Mesendoderm (in vitro differentiated cells): ENCODE results near the gene BRCA2.

Source experiments
- DNase-seq: peaks from one replicate; pipeline ENCODE4 v3.0.0; 2013
- H2AK5ac ChIP-seq: 2 replicates; pipeline ENCODE4 v1.6.1; 2013; ENCODE audit warnings: low read length, inconsistent platforms
- H2BK120ac ChIP-seq: 2 replicates; pipeline ENCODE4 v1.6.1; 2013; ENCODE audit warnings: low read depth, mild to moderate bottlenecking, low read length, moderate library complexity, mixed read lengths
- H2BK15ac ChIP-seq: replicated peaks from 2 replicates; pipeline ENCODE4 v1.6.1; 2013; ENCODE audit warnings: low read depth, mild to moderate bottlenecking, moderate library complexity
- H2BK5ac ChIP-seq: 2 replicates; pipeline ENCODE4 v1.6.1; 2013; ENCODE audit warnings: low read length, inconsistent platforms
- H3K18ac ChIP-seq: 2 replicates; pipeline ENCODE4 v1.6.1; 2013; ENCODE audit warnings: mild to moderate bottlenecking, low read length, mixed read lengths
- H3K23ac ChIP-seq: one replicate; pipeline ENCODE4 v1.6.1; 2013; ENCODE audit warnings: low read length
- H3K27ac ChIP-seq: 2 replicates; pipeline ENCODE4 v1.5.1; 2013; ENCODE audit warnings: low read depth, mild to moderate bottlenecking, inconsistent platforms, low read length, moderate library complexity
- H3K27me3 ChIP-seq: 2 replicates; pipeline ENCODE4 v1.6.1; 2013; ENCODE audit warnings: low read length, control low read depth, mild to moderate bottlenecking, inconsistent platforms; ENCODE audit not compliant: insufficient read depth, poor library complexity
- H3K36me3 ChIP-seq: 2 replicates; pipeline ENCODE4 v1.6.1; 2013; ENCODE audit warnings: low read length, inconsistent platforms; ENCODE audit not compliant: control insufficient read depth, insufficient read depth
- H3K4ac ChIP-seq: one replicate; pipeline ENCODE4 v1.6.1; 2013; ENCODE audit warnings: low read depth, mild to moderate bottlenecking, low read length, moderate library complexity
- H3K4me1 ChIP-seq: 2 replicates; pipeline ENCODE4 v1.6.1; 2013; ENCODE audit warnings: low read depth, low read length, inconsistent platforms; ENCODE audit not compliant: control insufficient read depth
- H3K4me2 ChIP-seq: 2 replicates; pipeline ENCODE4 v1.6.1; 2013; ENCODE audit warnings: low read length
- H3K4me3 ChIP-seq: 2 replicates; pipeline ENCODE4 v1.5.1; 2013; ENCODE audit warnings: mild to moderate bottlenecking, low read length
- H3K56ac ChIP-seq: one replicate; pipeline ENCODE4 v1.6.1; 2013; ENCODE audit warnings: low read length
- H3K79me1 ChIP-seq: 2 replicates; pipeline ENCODE4 v1.6.1; 2013; ENCODE audit warnings: low read length, inconsistent platforms
- H3K79me2 ChIP-seq: 2 replicates; pipeline ENCODE4 v1.6.1; 2013; ENCODE audit warnings: mild to moderate bottlenecking, low read length; ENCODE audit not compliant: control insufficient read depth, insufficient read depth
- H3K9ac ChIP-seq: 2 replicates; pipeline ENCODE4 v1.6.1; 2013; ENCODE audit warnings: low read length, inconsistent platforms
- H4K5ac ChIP-seq: one replicate; pipeline ENCODE4 v1.6.1; 2013; ENCODE audit warnings: low read length
- H4K8ac ChIP-seq: one replicate; pipeline ENCODE4 v1.6.1; 2013; ENCODE audit warnings: low read depth, mild to moderate bottlenecking, control low read depth, low read length, moderate library complexity
- WGBS: extraction: QIAGEN DNeasy Blood & Tissue Kit; methylation state at CpG from one replicate; pipeline ENCODE4 v1.1.7; 2013; ENCODE audit warnings: low lambda C conversion rate, missing lambda C conversion rate; ENCODE audit not compliant: insufficient coverage; ENCODE audit errors: extremely low coverage; 5-methylcytosine and 5-hydroxymethylcytosine counted together

The BRCA2 gene

DNA sequence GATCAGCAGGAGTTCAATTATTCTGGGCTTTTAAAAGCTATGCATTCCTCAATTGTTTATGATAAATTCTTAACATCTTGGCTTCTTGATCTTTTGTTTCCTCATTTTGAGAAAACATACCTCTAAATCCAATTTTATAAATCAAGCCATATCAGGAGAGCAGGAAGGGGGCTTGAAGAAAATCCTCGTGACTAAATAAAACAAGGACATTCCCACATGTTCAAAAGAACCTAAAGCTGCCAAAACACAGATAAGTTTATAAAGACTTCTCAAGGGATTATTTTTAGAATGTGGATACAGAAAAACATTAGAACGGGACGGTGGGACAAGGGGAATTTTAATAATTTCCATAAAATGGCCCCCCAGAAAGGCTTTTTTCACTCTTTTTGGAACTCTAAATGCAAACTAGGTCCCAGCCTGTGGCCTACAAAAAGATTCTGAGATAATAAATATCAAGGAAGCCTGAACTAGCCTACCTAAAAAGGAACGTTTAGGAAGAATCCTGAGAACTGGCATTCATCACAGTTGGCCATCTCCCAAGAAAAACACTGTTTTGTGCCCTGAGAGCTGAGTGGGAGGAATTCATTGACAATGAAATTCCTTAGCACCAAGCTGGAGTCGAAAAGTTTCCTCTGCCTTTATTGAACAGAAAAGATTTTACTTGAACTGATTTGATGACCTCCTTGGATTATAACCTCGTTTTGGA is 30.2 kb upstream of the BRCA2 start:
- Histone ChIP-seq H2BK15ac (no peak overlapping the region), H3K4me3 (no peak overlapping the region), H2AK5ac (no peak overlapping the region), H3K36me3 (no peaks in the 10 kb centered on the region), H3K79me2 (no peaks in the 10 kb centered on the region), H3K27ac (no peak overlapping the region), H3K4ac (no peak overlapping the region), H4K5ac (no peak overlapping the region), H3K23ac (no peak overlapping the region), H3K18ac (no peak overlapping the region), H3K4me1 (no peaks in the 10 kb centered on the region), H4K8ac (no peak overlapping the region), H3K27me3 (no peaks in the 10 kb centered on the region), H2BK5ac (no peak overlapping the region), H3K56ac (no peak overlapping the region), H3K4me2 (no peak overlapping the region), H2BK120ac (no peak overlapping the region), H3K79me1 (no peaks in the 10 kb centered on the region), H3K9ac (no peak overlapping the region)
- DNase-seq: peak; percentile 9
- WGBS: no CpG with 5 or more reads among the region's 6 CpGs

DNA sequence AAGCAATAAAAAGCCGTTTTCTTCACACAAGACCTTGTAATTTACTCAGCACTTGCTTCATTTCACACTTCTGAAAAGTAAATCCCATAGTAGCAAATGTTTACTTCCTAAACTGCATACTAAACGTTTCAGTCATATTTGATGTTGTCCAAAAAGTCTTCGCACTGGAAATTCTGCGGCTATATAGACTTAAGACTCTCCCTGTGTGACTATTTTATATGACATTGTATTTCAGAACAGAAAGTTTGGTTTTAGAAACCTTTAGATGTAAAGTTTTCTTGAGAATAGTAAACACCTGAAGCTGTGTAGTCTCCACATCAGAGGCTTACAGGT is 29.7 kb upstream of the BRCA2 start:
- H3K36me3 ChIP-seq: no peaks in the 10 kb centered on the region
- H3K27me3 ChIP-seq: no peaks in the 10 kb centered on the region
- H3K4me3 ChIP-seq: no peak overlapping the region
- DNase-seq: no peak
- H2BK5ac ChIP-seq: no peak overlapping the region
- no peak overlapping the region for H3K4ac ChIP-seq
- H4K8ac ChIP-seq: no peak overlapping the region
- no peak overlapping the region for H3K9ac ChIP-seq
- H3K79me2 ChIP-seq: no peaks in the 10 kb centered on the region
- no peak overlapping the region for H3K18ac ChIP-seq
- no CpG with 5 or more reads among the region's 4 CpGs for WGBS
- H3K4me1 ChIP-seq: no peaks in the 10 kb centered on the region
- H4K5ac ChIP-seq: no peak overlapping the region
- no peak overlapping the region for H3K23ac ChIP-seq
- no peak overlapping the region for H2BK120ac ChIP-seq
- H3K79me1 ChIP-seq: no peaks in the 10 kb centered on the region
- H3K27ac ChIP-seq: no peak overlapping the region
- H3K56ac ChIP-seq: no peak overlapping the region
- H2AK5ac ChIP-seq: no peak overlapping the region
- no peak overlapping the region for H3K4me2 ChIP-seq
- H2BK15ac ChIP-seq: no peak overlapping the region

DNA sequence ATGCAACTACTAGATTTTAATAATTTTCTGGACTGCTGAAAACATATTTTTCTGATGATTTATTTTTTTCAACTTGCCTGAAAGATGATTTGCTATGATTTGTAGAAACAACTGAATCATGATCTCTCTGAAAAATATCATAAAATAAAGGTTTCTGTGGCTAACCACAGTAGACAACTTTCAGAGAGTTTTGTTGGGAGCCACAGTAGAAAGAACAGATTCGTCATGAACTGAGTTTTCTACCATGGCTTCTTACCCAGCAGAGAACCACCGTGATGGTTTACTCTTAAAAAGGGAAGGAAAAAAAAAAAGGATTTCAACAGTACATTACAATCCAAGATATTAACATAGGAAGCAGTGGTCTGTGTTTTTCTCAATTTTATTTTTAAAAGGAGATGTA is 18.1 kb upstream of the BRCA2 start:
- no peak overlapping the region for H3K4ac ChIP-seq
- no peak overlapping the region for H2AK5ac ChIP-seq
- H2BK15ac ChIP-seq: no peak overlapping the region
- H3K18ac ChIP-seq: no peak overlapping the region
- no CpG with 5 or more reads among the region's 2 CpGs for WGBS
- H3K9ac ChIP-seq: no peak overlapping the region
- H2BK5ac ChIP-seq: no peak overlapping the region
- H3K4me3 ChIP-seq: no peak overlapping the region
- H3K36me3 ChIP-seq: no peaks in the 10 kb centered on the region
- no peaks in the 10 kb centered on the region for H3K27me3 ChIP-seq
- H3K4me1 ChIP-seq: no peaks in the 10 kb centered on the region
- H3K23ac ChIP-seq: no peak overlapping the region
- no peaks in the 10 kb centered on the region for H3K79me2 ChIP-seq
- no peak overlapping the region for H4K5ac ChIP-seq
- H2BK120ac ChIP-seq: no peak overlapping the region
- no peak overlapping the region for H3K27ac ChIP-seq
- no peaks in the 10 kb centered on the region for H3K79me1 ChIP-seq
- no peak overlapping the region for H3K56ac ChIP-seq
- DNase-seq: no peak
- H4K8ac ChIP-seq: no peak overlapping the region
- no peak overlapping the region for H3K4me2 ChIP-seq

- Histone ChIP-seq H3K23ac (no peak overlapping the region), H2AK5ac (no peak overlapping the region), H3K4ac (no peak overlapping the region), H2BK15ac (no peak overlapping the region), H3K4me1 (no peaks in the 10 kb centered on the region), H3K56ac (no peak overlapping the region), H2BK120ac (no peak overlapping the region), H3K79me1 (no peaks in the 10 kb centered on the region), H3K79me2 (no peaks in the 10 kb centered on the region), H4K5ac (no peak overlapping the region), H4K8ac (no peak overlapping the region), H3K4me2 (no peak overlapping the region), H3K27me3 (no peaks in the 10 kb centered on the region), H3K36me3 (no peaks in the 10 kb centered on the region), H3K27ac (no peak overlapping the region), H3K4me3 (no peak overlapping the region), H3K18ac (no peak overlapping the region), H3K9ac (no peak overlapping the region), H2BK5ac (no peak overlapping the region)
- WGBS: no CpG with 5 or more reads among the region's 6 CpGs
- no peak for DNase-seq
Observed at GRCh38 chr13:32298695-32299094, 16.6 kb upstream of the BRCA2 start.

GRCh38 chr13:32299893-32300292 is 15.4 kb upstream of the BRCA2 start:
- no peak overlapping the region for H3K18ac ChIP-seq
- no peak overlapping the region for H3K23ac ChIP-seq
- H3K9ac ChIP-seq: no peak overlapping the region
- no peaks in the 10 kb centered on the region for H3K36me3 ChIP-seq
- H3K27ac ChIP-seq: no peak overlapping the region
- H3K79me1 ChIP-seq: no peaks in the 10 kb centered on the region
- H2BK5ac ChIP-seq: no peak overlapping the region
- WGBS: no CpG with 5 or more reads among the region's 4 CpGs
- H3K4me3 ChIP-seq: no peak overlapping the region
- no peak overlapping the region for H3K4me2 ChIP-seq
- H4K8ac ChIP-seq: no peak overlapping the region
- H3K4ac ChIP-seq: no peak overlapping the region
- DNase-seq: peak; percentile 49
- no peak overlapping the region for H2AK5ac ChIP-seq
- no peaks in the 10 kb centered on the region for H3K79me2 ChIP-seq
- no peak overlapping the region for H4K5ac ChIP-seq
- no peak overlapping the region for H2BK15ac ChIP-seq
- H3K56ac ChIP-seq: no peak overlapping the region
- no peaks in the 10 kb centered on the region for H3K4me1 ChIP-seq
- no peaks in the 10 kb centered on the region for H3K27me3 ChIP-seq
- H2BK120ac ChIP-seq: no peak overlapping the region

- Histone ChIP-seq H2BK5ac (no peak overlapping the region), H3K56ac (no peak overlapping the region), H3K23ac (no peak overlapping the region), H4K5ac (no peak overlapping the region), H3K9ac (no peak overlapping the region), H2BK120ac (no peak overlapping the region), H3K36me3 (no peaks in the 10 kb centered on the region), H4K8ac (no peak overlapping the region), H2AK5ac (no peak overlapping the region), H3K4me3 (no peak overlapping the region), H3K18ac (no peak overlapping the region), H3K27ac (no peak overlapping the region), H3K27me3 (no peaks in the 10 kb centered on the region), H3K4ac (no peak overlapping the region), H3K79me2 (no peaks in the 10 kb centered on the region), H3K79me1 (no peaks in the 10 kb centered on the region), H3K4me1 (no peaks in the 10 kb centered on the region), H2BK15ac (no peak overlapping the region), H3K4me2 (no peak overlapping the region)
- no CpG with 5 or more reads among the region's 8 CpGs for WGBS
- DNase-seq: no peak
Observed at GRCh38 chr13:32300406-32300805, 14.9 kb upstream of the BRCA2 start.
